Fibroblast of skin of left biceps (primary cell): ENCODE measurements around the gene TMPRSS11D.

Source experiments
- DNase-seq, 2 experiments: peaks; one replicate each; pipeline ENCODE4 v3.0.0-alpha.2; 2013; ENCODE audit warnings: low read depth in 2 of 2

TMPRSS11D gene

GRCh38 chr4:67886281-67886680, 2.5 kb upstream of the TMPRSS11D start:
- no peak for DNase-seq

DNA sequence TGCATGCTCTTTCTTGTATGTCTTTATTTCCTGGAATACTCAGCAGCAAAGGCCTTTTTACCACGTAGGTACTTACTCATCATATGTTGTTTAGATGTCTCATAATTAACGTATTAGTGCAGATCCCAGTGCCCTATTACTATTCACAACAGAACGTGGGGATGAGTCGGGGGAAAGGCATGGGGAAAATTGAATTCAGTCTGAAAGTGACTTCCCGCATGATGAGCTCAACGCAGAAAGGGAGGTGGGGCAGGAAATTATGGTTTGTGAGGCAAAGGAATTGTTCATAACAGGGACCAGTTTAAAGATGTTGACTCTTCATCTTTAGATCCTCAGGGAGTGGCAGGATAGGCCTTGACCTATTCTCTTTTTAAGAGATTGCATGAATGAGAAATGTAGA, 2.0 kb upstream of the TMPRSS11D start:
- peak; percentile 81 to 83 for DNase-seq

DNA sequence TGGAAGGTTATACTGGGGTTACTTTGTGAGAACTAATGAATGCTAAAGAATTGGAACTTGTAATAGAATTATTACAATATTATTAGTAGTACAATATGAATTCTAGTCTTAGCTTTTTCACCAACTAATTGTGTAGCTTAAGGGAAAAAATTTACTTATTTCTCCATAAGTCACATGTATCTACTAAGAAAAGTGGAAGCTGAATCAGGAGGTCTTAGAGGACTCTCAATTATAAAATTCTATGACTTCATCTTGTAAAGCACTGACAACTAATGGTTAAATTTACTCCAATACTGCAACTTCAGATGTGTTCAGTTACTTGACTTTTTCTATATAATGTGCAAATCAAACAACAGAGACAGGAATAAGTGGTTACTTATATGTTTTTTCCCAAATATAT, 899 bp upstream of the TMPRSS11D start:
- no peak for DNase-seq

DNA sequence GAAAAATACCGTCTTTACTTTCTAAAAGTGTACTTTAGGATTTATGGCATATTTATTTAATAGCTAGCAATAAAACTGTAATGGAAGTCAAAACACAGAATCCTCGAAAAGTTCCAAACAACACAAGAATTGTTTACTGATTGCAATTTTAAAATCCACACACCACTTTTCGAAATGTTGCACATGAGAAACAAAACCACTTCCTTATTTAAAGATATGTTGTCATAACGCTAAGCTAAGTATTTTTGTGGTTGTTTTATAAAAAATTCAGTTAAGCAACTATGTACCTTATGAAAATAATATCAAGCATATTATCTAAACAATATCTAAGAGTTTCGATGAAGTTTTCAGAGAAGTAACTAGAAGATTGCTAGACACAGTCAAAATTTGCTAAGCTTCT, 344 bp downstream of the TMPRSS11D start:
- DNase-seq = no peak

DNA sequence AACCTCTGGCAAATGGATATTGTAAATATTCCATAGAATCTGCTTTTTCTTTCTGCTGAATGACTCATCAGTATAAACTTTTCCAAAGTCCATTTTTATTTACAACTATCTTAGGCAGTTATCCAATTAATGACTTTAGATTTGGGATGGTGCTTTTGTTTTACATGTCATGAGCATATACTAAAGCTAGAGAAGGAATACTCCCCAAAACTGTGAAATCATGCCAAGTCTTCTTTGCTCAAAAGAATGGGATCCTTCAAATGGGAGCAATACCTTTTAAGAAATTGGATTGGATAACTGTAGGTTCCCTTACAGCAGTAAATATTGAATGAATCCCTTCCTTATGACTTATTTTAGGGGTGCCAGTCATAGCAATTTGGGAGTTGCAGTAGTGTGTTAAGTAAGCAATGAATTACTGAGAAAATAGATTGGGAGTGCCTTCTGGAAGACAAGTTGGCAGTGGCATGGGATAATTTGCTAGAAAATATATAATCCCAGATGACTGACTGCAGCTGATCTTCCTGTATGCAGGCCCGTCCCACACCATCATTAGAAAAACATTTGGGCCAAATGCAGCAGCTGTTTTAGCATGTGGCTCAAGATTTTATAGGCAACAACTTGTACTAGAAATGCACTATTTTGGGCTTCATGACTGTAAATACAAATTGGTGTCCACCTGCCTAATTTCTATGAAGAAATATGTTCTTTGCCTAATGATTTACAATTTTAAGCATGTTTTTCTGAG, 2.8 kb downstream of the TMPRSS11D start:
- no peak for DNase-seq

GRCh38 chr4:67879486-67879885, 4.3 kb downstream of the TMPRSS11D start:
- no peak for DNase-seq

DNA sequence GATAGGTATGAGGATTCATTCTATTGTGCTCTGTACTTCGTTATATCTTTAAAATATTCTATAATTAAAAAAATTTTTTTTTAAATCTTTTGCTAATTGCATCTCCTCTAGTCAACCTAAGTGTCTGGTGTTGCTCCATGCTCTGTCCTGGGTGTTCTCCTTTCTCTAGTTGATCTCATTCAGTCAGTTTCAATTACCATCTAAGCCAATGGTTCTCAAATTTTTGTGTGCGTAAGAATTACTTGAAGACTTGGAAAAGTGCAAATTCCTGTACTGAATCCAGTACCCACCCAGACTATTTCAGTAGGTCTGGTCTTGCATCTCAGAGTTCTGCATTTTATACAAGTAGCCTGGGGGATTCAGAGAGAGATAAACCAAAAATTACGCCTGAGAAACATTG, 6.7 kb downstream of the TMPRSS11D start:
- DNase-seq = no peak

- peak; percentile 52 to 65 for DNase-seq
Observed at GRCh38 chr4:67874986-67875385, 8.8 kb downstream of the TMPRSS11D start.

GRCh38 chr4:67873116-67873515, 10.7 kb downstream of the TMPRSS11D start:
- DNase-seq = no peak

DNA sequence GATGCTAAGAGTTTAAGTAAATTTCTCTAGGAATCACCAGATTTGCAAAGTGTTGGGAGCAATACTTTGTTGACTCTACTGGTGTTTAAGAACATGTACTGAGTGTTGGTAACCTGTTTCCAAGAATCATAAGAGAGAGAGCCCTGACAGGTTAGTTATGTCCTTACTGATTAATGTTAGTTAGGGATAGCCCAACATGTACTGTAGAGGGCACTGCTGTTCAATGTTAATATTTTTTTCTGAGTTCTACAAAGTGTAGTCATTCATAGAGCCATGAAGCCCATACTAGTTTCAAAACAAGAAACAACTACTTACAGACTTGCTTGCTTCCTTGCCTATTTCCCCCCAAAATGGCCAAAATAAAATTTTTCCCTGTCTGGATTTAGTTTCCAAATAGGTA, 11.9 kb downstream of the TMPRSS11D start:
- no peak for DNase-seq

GRCh38 chr4:67869580-67870190, 14.1 kb downstream of the TMPRSS11D start:
- no peak for DNase-seq

DNA sequence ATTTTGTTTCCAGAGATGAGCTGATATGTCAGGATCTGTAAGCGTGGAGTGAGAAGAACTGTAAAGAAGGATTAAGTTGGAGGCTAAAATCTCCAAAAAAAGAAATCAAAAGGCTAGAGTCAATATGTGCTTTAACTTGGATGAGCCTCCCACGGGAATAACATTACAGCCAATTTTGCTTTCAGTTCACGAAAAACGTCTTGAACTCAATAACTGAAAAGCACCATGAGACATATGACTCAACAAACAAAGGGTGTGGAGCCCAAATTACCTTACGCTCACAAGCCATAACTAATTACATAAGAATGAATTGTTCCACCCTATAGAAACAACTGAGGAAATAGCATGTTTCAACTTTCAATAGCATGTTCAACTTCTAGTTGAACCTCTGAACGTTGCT, 22.3 kb downstream of the TMPRSS11D start:
- DNase-seq = no peak

- no peak for DNase-seq
Observed at GRCh38 chr4:67853336-67853735, 30.5 kb downstream of the TMPRSS11D start.

DNA sequence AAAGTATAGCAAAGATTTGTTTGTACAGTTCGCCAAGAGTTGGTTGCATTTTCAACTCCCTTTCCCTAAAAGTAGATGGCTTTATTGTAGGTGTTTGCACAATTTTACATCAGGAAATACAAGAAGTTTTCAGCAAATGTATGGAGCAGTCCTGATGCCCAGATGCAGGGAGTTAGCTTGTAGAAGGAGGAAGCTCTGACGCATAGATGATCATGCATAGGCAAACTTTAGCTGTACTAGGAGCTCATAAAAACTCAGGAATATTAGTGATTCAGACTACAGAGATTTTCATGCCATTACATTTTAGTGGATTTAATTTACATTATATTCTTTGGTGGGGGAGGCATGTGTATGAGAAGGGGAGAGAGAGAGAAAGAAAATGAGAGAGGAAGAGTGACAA, 62.9 kb downstream of the TMPRSS11D start:
- no peak for DNase-seq

DNA sequence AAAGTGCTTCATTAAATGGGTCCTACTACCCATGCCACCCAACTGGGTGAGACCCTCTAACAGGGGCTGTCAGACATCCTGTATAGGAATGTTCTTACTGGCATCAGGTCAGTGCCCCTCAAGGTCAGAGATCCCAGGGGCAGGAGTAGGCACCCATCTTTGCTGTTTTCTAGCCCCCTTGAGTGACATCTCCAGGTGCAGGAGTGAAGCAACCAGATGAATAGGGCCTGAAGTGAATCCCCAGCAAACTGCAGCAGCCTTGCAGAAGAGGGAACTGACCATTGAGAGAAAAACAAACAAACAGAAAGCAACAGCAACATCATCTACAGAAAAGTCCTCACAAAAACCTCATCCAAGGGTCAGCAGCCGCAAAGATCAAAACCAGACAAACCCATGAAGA, 73.8 kb downstream of the TMPRSS11D start:
- no peak for DNase-seq

- DNase-seq = no peak
Observed at GRCh38 chr4:67809502-67809901, 74.3 kb downstream of the TMPRSS11D start.

DNA sequence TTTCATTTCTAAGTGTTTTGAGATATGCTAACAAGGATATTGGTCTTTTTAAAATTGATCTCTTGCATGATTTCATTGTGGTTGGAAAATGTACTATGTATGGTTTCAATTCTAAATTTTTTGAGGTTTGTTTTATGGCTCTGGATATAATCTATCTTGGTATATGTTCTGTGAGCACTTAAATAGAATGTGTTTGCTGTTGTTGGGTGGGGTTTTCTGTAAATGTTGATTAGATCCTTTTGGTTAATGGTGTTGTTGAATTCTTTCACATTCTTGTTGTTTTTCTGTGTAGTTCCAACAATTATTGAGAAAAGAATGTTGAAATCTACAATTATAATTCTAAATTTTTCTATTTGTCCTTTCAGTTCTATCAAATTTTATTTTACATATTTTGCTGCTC, 87.0 kb downstream of the TMPRSS11D start:
- no peak for DNase-seq

DNA sequence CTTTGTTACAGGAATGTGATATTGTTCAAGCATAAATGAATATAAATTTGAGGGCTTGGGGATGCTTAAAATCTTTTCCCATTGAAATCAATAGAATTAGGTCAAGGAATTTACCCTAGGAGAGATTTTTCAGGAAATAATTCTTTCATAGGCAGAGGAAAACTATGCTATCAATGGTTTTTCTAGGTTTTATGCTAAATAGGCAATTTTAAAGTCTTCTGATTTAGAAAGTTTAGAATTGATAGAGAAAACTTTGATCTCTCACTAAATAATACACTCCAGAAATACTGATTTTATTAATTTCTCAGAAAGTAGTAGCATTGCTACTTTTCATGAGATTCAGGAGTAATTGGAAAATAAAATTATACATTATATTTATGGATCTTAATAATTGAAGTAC, 93.1 kb downstream of the TMPRSS11D start:
- no peak for DNase-seq

GRCh38 chr4:67787311-67787710, 96.5 kb downstream of the TMPRSS11D start:
- DNase-seq = no peak

GRCh38 chr4:67785528-67785927, 98.3 kb downstream of the TMPRSS11D start:
- no peak for DNase-seq

DNA sequence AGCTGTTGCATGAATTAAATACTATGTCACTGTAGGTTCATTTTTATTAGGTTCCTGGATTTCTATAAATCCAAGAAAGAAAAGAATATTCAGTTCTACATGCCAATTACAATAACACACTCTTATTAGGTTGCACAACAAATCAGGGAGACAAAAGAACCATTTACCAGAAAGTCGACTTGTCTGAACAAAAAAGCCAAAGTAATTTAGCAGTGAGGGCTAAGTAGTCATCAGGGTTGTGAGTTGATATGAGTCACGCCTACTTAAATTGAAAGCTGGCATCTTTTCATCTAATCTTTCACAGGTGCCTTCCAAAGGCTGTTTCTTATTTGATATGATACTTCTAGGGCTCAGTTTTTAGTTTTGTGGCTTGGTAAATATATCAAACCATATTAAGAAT, 104.2 kb downstream of the TMPRSS11D start:
- no peak for DNase-seq

GRCh38 chr4:67776746-67777145, 107.1 kb downstream of the TMPRSS11D start:
- no peak for DNase-seq
